Neural cell (in vitro differentiated cells): ENCODE measurements around the gene PLA2G4B. TPM values are rescaled to one million over a fixed set of nuclear protein-coding genes. Genes with fewer than 3 reads are reported as not detected.

Source experiments
- H2AFZ ChIP-seq: fragments of 200-600, 300-800 bp; sonication (generic), shearing (Covaris generic); 2 replicates; pipeline ENCODE4 v1.6.0; 2014; ENCODE audit warnings: low read depth, mild to moderate bottlenecking, antibody characterized with exemption, low read length, moderate library complexity
- H3F3A ChIP-seq: fragments of 200-600 bp; shearing (Covaris generic); 2 replicates; pipeline ENCODE4 v1.6.1; 2016; ENCODE audit warnings: mild to moderate bottlenecking, moderate library complexity, mixed read lengths, antibody characterized with exemption, low read length; ENCODE audit not compliant: insufficient read depth, poor library complexity, severe bottlenecking
- H3K27ac ChIP-seq: fragments of 200-600, 300-800 bp; sonication (generic), shearing (Covaris generic); 2 replicates; pipeline ENCODE4 v1.5.1; 2014; ENCODE audit warnings: mild to moderate bottlenecking, low read length, moderate library complexity
- H3K27me3 ChIP-seq: fragments of 300-800, 200-600 bp; sonication (generic), shearing (Covaris generic); 2 replicates; pipeline ENCODE4 v1.6.0; 2014; ENCODE audit warnings: mild to moderate bottlenecking, low read depth, low read length, moderate library complexity; ENCODE audit not compliant: insufficient read depth
- H3K36me3 ChIP-seq: fragments of 300-800, 200-600 bp; sonication (generic), shearing (Covaris generic); 2 replicates; pipeline ENCODE4 v1.5.1; 2014; ENCODE audit warnings: mild to moderate bottlenecking, antibody characterized with exemption, low read length, moderate library complexity; ENCODE audit not compliant: insufficient read depth
- H3K4me2 ChIP-seq: fragments of 300-800, 200-600 bp; sonication (generic), shearing (Covaris generic); 2 replicates; pipeline ENCODE4 v1.6.0; 2014; ENCODE audit warnings: mild to moderate bottlenecking, low read length
- H3K4me3 ChIP-seq: fragments of 300-800, 200-600 bp; sonication (generic), shearing (Covaris generic); 2 replicates; pipeline ENCODE4 v1.5.1; 2014; ENCODE audit warnings: mild to moderate bottlenecking, low read length, moderate library complexity
- H3K79me2 ChIP-seq: fragments of 200-600 bp; shearing (Covaris generic); replicated peaks from 2 replicates; pipeline ENCODE4 v1.6.0; 2014; ENCODE audit warnings: mild to moderate bottlenecking, low read length, moderate library complexity; ENCODE audit not compliant: insufficient read depth
- H3K9ac ChIP-seq: fragments of 300-800, 200-600 bp; sonication (generic), shearing (Covaris generic); 2 replicates; pipeline ENCODE4 v1.6.1; 2016; ENCODE audit warnings: mild to moderate bottlenecking, low read length, mixed read lengths
- H3K9me2 ChIP-seq: fragments of 200-600 bp; shearing (Covaris generic); 2 replicates; pipeline ENCODE4 v1.6.1; 2016; ENCODE audit warnings: mild to moderate bottlenecking, low read length, mixed read lengths; ENCODE audit not compliant: insufficient read depth
- H3K9me3 ChIP-seq: fragments of 200-600, 300-800 bp; sonication (generic), shearing (Covaris generic); 2 replicates; pipeline ENCODE4 v1.6.1; 2016; ENCODE audit warnings: mild to moderate bottlenecking, mixed run types, low read length, moderate library complexity, mixed read lengths
- H4K20me1 ChIP-seq: fragments of 200-600 bp; shearing (Covaris generic); 2 replicates; pipeline ENCODE4 v1.6.1; 2016; ENCODE audit warnings: mild to moderate bottlenecking, mixed run types; ENCODE audit not compliant: insufficient read depth
- CTCF ChIP-seq: fragments of 450-650 bp; IDR thresholded peaks from 2 replicates; pipeline ENCODE4 v1.5.1; 2014; ENCODE audit warnings: antibody characterized with exemption, mild to moderate bottlenecking, moderate library complexity; ENCODE audit not compliant: poor library complexity, severe bottlenecking
- EP300 ChIP-seq: fragments of 450-650 bp; conservative IDR thresholded peaks from 2 replicates; pipeline ENCODE4 v1.6.1; 2014; ENCODE audit warnings: antibody characterized with exemption, mild to moderate bottlenecking, moderate library complexity; ENCODE audit not compliant: poor library complexity, severe bottlenecking
- EZH2 ChIP-seq: fragments of 200-600, 300-800 bp; shearing (Covaris generic), sonication (generic); IDR thresholded peaks from 2 replicates; pipeline ENCODE4 v1.6.1; 2014; ENCODE audit warnings: antibody characterized with exemption, low read length, borderline replicate concordance, mild to moderate bottlenecking; ENCODE audit not compliant: insufficient read depth, poor library complexity, severe bottlenecking
- MXI1 ChIP-seq: fragments of 450-650 bp; conservative IDR thresholded peaks from 2 replicates; pipeline ENCODE4 v1.6.1; 2014; ENCODE audit warnings: antibody characterized with exemption, mild to moderate bottlenecking; ENCODE audit not compliant: poor library complexity, severe bottlenecking
- POLR2AphosphoS5 ChIP-seq: IDR thresholded peaks from 2 replicates; pipeline ENCODE4 v1.6.1; 2012
- RAD21 ChIP-seq: fragments of 450-650 bp; conservative IDR thresholded peaks from 2 replicates; pipeline ENCODE4 v1.6.1; 2014; ENCODE audit warnings: antibody characterized with exemption, mild to moderate bottlenecking, moderate library complexity
- REST ChIP-seq: IDR thresholded peaks from 2 replicates; pipeline ENCODE4 v1.6.1; 2012; ENCODE audit warnings: borderline replicate concordance
- SMC3 ChIP-seq: fragments of 450-650 bp; conservative IDR thresholded peaks from 2 replicates; pipeline ENCODE4 v1.6.1; 2014; ENCODE audit warnings: antibody characterized with exemption, mild to moderate bottlenecking, moderate library complexity; ENCODE audit not compliant: poor library complexity
- TAF1 ChIP-seq: IDR thresholded peaks from 2 replicates; pipeline ENCODE4 v1.6.1; 2012; ENCODE audit warnings: low read depth
- polyA plus RNA-seq: library from polyadenylated mRNA; depleted of rRNA; stranded (reverse); fragments of >200 nt; gene quantifications from 2 replicates; pipeline ENCODE4 v1.2.3, GENCODE V29; 2014

The PLA2G4B gene
- polyA plus RNA-seq, 1 donor from 2014 or later, result 11.3 TPM

DNA sequence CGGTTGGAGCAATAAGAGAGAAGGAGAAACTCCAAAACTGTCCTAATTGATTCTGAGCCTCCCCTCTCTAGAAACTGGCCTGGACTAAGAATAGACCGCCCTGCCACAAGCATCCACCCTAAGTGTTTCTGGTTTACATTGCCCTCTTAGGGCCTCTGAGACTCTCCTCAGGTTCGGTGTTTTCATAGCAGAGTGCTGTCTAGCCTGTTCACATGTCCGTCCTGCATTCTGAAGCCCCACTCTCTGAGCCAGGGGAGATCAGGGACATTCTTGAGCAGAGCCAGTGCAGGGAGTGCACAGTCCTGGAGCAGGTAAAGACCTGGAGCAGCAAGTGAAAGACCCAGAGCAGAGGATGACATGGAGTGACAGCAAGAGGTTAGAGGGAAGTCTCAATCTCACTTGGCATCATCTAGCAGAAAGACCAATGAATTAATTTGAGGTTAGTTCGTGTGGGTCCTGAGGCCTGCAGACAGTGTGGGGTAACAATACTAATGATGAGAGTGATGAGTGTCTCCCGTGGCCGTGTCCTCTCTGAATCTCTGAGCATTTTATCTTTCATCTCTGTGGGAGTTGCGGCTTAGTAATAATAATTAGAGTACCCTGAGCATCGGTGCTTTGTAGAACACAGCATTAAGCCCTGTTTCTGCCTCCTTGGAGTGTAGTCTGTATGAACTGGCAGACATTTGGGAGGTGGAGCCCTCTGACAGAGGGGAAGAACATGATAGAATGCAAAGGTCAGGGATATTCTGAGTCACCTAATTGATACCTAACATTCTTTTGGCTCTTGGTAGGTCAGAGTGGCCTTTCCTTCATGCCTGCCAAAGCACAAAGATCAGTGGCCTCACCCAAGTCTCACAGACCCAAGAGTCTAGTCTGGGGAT is 39.8 kb upstream of the PLA2G4B start:
- H3K9me2 ChIP-seq, result no peaks in the 10 kb centered on the region
- H2AFZ ChIP-seq, result no peak overlapping the region
- H3K27me3 ChIP-seq, result no peaks in the 10 kb centered on the region
- no peak overlapping the region for H3K9ac ChIP-seq
- H3K9me3 ChIP-seq, result no peaks in the 10 kb centered on the region
- H3K4me2 ChIP-seq, result no peak overlapping the region
- H4K20me1 ChIP-seq, result no peaks in the 10 kb centered on the region
- H3F3A ChIP-seq, result no peaks in the 10 kb centered on the region
- H3K79me2 ChIP-seq, result no peaks in the 10 kb centered on the region
- TF ChIP-seq POLR2AphosphoS5 (no peak), EZH2 (no peak), RAD21 (no peak), TAF1 (no peak), CTCF (no peak)
- H3K4me3 ChIP-seq, result no peak overlapping the region
- no peaks in the 10 kb centered on the region for H3K36me3 ChIP-seq
- no peak overlapping the region for H3K27ac ChIP-seq

GRCh38 chr15:41799488-41799805 is 39.2 kb upstream of the PLA2G4B start:
- no peak overlapping the region for H3K9ac ChIP-seq
- no peak overlapping the region for H2AFZ ChIP-seq
- no peak overlapping the region for H3K27ac ChIP-seq
- no peaks in the 10 kb centered on the region for H3K9me2 ChIP-seq
- H4K20me1 ChIP-seq, result no peaks in the 10 kb centered on the region
- H3K4me2 ChIP-seq, result no peak overlapping the region
- TF ChIP-seq POLR2AphosphoS5 (no peak), CTCF (no peak), SMC3 (no peak), EP300 (no peak), EZH2 (no peak), TAF1 (no peak), MXI1 (no peak), REST (no peak), RAD21 (no peak)
- no peaks in the 10 kb centered on the region for H3K27me3 ChIP-seq
- H3K4me3 ChIP-seq, result no peak overlapping the region
- no peaks in the 10 kb centered on the region for H3K79me2 ChIP-seq
- H3K36me3 ChIP-seq, result no peaks in the 10 kb centered on the region
- no peaks in the 10 kb centered on the region for H3F3A ChIP-seq
- H3K9me3 ChIP-seq, result no peaks in the 10 kb centered on the region
